RWPE1 (cell line): ENCODE measurements around the gene TMEM41B.

ENCODE experiments used
- CTCF ChIA-PET: fragments of 350-600 bp; sonication (Branson Sonifier 250); formaldehyde crosslinking; extraction: SDS; loops from one replicate; lab custom pipeline; 2021; lab: Yijun Ruan, JAX
- POLR2A ChIA-PET: fragments of 400-600 bp; formaldehyde crosslinking; extraction: SDS; loops from one replicate; lab custom pipeline; 2020; ENCODE audit warnings: antibody characterized with exemption; ENCODE audit not compliant: low non-redundant PET; lab: Yijun Ruan, JAX
- DNase-seq: peaks from one replicate; pipeline ENCODE4 v3.0.0; 2012; ENCODE audit warnings: low spot score
- H3K27ac ChIP-seq: fragments of 450-650 bp; 2 replicates; pipeline ENCODE4 v1.5.1; 2017
- TF ChIP-seq, protein P1 (sequence below): fragments of 450-650 bp; conservative IDR thresholded peaks from 2 replicates; pipeline ENCODE4 v1.5.1; 2017; ENCODE audit warnings: low read depth, mild to moderate bottlenecking

Gene TMEM41B

DNA sequence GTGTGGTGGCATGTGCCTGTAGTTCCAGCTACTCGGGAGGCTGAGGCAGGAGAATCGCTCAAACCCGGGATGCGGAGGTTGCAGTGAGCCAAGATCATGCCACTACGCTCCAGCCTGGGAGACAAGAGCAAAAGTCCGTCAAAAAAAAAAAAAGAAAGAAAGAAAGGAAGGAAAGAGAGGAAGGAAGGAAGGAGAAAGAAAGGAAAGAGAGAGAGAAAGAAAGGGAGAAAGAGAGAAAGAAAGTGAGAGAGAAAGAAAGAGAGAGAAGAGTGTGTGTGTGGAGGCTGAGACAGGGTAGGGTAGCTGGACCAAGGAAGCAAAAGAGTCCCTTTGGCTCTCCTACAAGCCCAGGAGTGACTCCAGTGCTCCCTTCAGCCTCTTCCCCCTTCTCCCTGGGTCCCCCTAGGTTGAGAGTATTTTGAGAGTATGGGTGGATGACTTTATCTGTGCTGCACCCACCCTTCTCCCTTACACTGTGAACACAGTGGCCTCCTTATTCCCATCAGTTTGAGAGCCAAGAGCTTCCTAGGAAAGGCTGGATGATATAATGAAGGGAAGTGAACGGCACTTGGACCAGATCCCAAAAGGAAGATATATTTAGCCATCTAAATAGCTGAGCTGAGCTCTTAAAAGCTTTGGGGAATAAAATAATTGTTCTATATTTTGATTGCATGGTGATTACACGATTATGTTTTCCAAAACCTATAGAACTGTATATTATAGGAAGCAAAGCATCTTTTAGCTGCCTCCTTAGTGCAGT, 39.7 kb downstream of the TMEM41B start:
- DNase-seq = no peak
- no peak overlapping the region for H3K27ac ChIP-seq
- ChIA-PET POLR2A (no interaction called here), CTCF (interaction anchor here (0.6 kb wide), 1 partner anchor 17 kb away, joined by 3 read pairs; no protein-coding TSS in a partner anchor)
- TF ChIP-seq, protein P1, sequence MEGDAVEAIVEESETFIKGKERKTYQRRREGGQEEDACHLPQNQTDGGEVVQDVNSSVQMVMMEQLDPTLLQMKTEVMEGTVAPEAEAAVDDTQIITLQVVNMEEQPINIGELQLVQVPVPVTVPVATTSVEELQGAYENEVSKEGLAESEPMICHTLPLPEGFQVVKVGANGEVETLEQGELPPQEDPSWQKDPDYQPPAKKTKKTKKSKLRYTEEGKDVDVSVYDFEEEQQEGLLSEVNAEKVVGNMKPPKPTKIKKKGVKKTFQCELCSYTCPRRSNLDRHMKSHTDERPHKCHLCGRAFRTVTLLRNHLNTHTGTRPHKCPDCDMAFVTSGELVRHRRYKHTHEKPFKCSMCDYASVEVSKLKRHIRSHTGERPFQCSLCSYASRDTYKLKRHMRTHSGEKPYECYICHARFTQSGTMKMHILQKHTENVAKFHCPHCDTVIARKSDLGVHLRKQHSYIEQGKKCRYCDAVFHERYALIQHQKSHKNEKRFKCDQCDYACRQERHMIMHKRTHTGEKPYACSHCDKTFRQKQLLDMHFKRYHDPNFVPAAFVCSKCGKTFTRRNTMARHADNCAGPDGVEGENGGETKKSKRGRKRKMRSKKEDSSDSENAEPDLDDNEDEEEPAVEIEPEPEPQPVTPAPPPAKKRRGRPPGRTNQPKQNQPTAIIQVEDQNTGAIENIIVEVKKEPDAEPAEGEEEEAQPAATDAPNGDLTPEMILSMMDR = no peak

GRCh38 chr11:9273376-9274336, 40.7 kb downstream of the TMEM41B start:
- ChIA-PET CTCF (no interaction called here), POLR2A (interaction anchor here (0.5 to 0.8 kb wide), 2 partner anchors 9 to 189 kb away, joined by 3 to 4 read pairs; no protein-coding TSS in a partner anchor)
- TF ChIP-seq, protein P1 = no peak
- H3K27ac ChIP-seq = no peak overlapping the region
- DNase-seq = no peak

DNA sequence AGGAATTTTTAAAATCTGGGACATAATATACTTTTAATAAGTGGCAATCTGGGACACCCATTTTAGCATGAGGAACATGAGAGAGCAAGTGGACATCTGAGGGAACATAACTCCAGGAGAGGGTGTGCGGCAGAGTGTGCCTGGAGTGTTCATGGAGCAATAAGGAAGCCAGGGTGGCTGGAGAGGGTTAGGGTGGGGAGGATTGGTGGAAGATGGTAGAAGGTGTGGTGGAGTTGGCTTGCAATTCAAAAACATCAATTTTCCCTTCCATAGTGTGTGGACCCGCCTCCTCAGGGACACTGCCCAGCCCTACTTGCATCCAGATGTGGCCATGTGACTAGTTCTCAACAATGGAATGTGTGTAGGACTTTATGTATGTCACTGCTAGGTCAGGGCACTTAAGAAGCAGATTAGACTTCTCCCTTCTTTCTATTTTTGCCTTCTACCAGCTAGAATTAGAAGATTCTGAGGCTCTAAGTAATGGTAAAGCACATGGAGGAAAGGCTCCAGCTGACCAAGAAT, 44.8 kb downstream of the TMEM41B start:
- TF ChIP-seq, protein P1 = no peak
- DNase-seq = no peak
- CTCF ChIA-PET = no interaction called here
- H3K27ac ChIP-seq = no peak overlapping the region
- POLR2A ChIA-PET = no interaction called here

DNA sequence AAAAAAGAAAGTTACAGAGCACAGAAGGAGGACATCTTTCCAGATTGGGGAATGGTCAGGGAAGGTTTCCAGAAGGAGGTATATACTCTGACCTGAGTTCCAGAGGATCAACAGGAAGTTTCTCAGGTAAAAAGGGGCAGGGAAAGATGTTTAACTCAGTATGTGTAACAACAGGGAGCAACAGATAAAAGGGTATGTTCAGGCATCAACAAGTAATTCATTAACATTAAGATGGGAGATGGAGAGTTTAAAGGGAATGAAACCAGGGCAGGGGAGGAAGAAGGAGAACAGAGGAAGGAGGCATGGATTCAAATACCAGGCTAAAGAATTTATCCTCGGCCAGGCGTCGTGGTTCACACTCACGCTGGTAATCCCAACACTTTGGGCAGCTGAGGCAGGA, 46.7 kb downstream of the TMEM41B start:
- TF ChIP-seq, protein P1 = no peak
- H3K27ac ChIP-seq = no peak overlapping the region
- CTCF ChIA-PET = no interaction called here
- no peak for DNase-seq
- POLR2A ChIA-PET = no interaction called here

DNA sequence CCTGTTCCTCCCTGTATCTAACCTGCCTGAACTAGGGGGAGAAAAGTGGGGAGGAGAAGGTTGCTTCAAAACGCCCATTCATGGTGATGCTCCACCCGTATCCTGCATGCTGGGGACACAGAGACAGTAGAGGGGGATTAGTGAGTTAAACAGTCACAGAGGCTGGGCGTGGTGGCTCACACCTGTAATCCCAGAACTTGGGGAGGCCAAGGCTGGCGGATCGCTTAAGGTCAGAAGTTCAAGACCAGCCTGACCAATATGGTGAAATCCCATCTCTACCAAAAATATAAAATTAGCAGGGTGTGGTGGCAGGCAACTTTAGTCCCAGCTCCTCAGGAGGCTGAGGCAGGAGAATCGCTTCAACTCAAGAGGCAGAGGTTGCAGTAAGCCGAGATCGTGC, 47.5 kb downstream of the TMEM41B start:
- no peak for DNase-seq
- TF ChIP-seq, protein P1 = no peak
- POLR2A ChIA-PET = no interaction called here
- no peak overlapping the region for H3K27ac ChIP-seq
- CTCF ChIA-PET = no interaction called here

- ChIA-PET CTCF (no interaction called here), POLR2A (no interaction called here)
- DNase-seq = no peak
- no peak overlapping the region for H3K27ac ChIP-seq
- TF ChIP-seq, protein P1 = no peak
Observed at GRCh38 chr11:9266132-9266736, 48.2 kb downstream of the TMEM41B start.
